Trophoblast cell (in vitro differentiated cells and primary cell): ENCODE measurements around the gene SHC1.

ENCODE experiments used
- DNase-seq, 2 donors: peaks; one replicate each; pipeline ENCODE4 v3.0.0-alpha.2; 2016
- H2AFZ ChIP-seq: 2 replicates; pipeline ENCODE4 v1.6.1; 2013; ENCODE audit warnings: low read length, moderate library complexity, mild to moderate bottlenecking; ENCODE audit not compliant: insufficient read depth, poor library complexity
- H2AK5ac ChIP-seq: 2 replicates; pipeline ENCODE4 v1.6.1; 2013; ENCODE audit warnings: mild to moderate bottlenecking, low read length
- H2BK120ac ChIP-seq: 2 replicates; pipeline ENCODE4 v1.6.1; 2013; ENCODE audit warnings: low read length, mild to moderate bottlenecking, moderate library complexity; ENCODE audit not compliant: insufficient read depth, poor library complexity
- H2BK12ac ChIP-seq: 2 replicates; pipeline ENCODE4 v1.6.1; 2013; ENCODE audit warnings: mild to moderate bottlenecking, low read length, moderate library complexity
- H2BK5ac ChIP-seq: 2 replicates; pipeline ENCODE4 v1.6.1; 2013; ENCODE audit warnings: low read length, low read depth, moderate library complexity, mild to moderate bottlenecking; ENCODE audit not compliant: poor library complexity
- H3K14ac ChIP-seq: 2 replicates; pipeline ENCODE4 v1.6.1; 2013; ENCODE audit warnings: mild to moderate bottlenecking, low read length
- H3K18ac ChIP-seq: 2 replicates; pipeline ENCODE4 v1.6.1; 2013; ENCODE audit warnings: mild to moderate bottlenecking, low read length
- H3K23ac ChIP-seq: 2 replicates; pipeline ENCODE4 v1.6.1; 2013; ENCODE audit warnings: low read length
- H3K27ac ChIP-seq: 2 replicates; pipeline ENCODE4 v1.5.1; 2013; ENCODE audit warnings: low read depth, mild to moderate bottlenecking, inconsistent platforms, low read length, moderate library complexity
- H3K27me3 ChIP-seq: 2 replicates; pipeline ENCODE4 v1.6.1; 2013; ENCODE audit warnings: inconsistent platforms, mild to moderate bottlenecking, low read length, moderate library complexity; ENCODE audit not compliant: insufficient read depth
- H3K36me3 ChIP-seq, 2 experiments: 1 replicate in 1 of 2; 2 replicates in 1 of 2; pipeline ENCODE4 v1.6.1; 2013; ENCODE audit warnings: low read length in 2 of 2, mild to moderate bottlenecking in 2 of 2, moderate library complexity in 1 of 2; ENCODE audit not compliant: insufficient read depth in 2 of 2, control insufficient read depth in 1 of 2
- H3K4ac ChIP-seq: 2 replicates; pipeline ENCODE4 v1.6.1; 2013; ENCODE audit warnings: low read depth, mild to moderate bottlenecking, low read length, moderate library complexity
- H3K4me1 ChIP-seq, 2 experiments: 1 replicate in 1 of 2; 2 replicates in 1 of 2; pipeline ENCODE4 v1.6.1; 2013; ENCODE audit warnings: low read length in 2 of 2, mild to moderate bottlenecking in 2 of 2, moderate library complexity in 1 of 2; ENCODE audit not compliant: insufficient read depth in 2 of 2, control insufficient read depth in 1 of 2
- H3K4me2 ChIP-seq: 2 replicates; pipeline ENCODE4 v1.6.1; 2013; ENCODE audit warnings: inconsistent platforms, mild to moderate bottlenecking, low read length, moderate library complexity
- H3K4me3 ChIP-seq: 2 replicates; pipeline ENCODE4 v1.5.1; 2013; ENCODE audit warnings: mild to moderate bottlenecking, low read depth, low read length, inconsistent platforms
- H3K79me1 ChIP-seq: one replicate; pipeline ENCODE4 v1.6.1; 2013; ENCODE audit warnings: low read length
- H3K79me2 ChIP-seq: 2 replicates; pipeline ENCODE4 v1.6.1; 2013; ENCODE audit warnings: low read length, mild to moderate bottlenecking; ENCODE audit not compliant: control insufficient read depth, insufficient read depth, poor library complexity
- H3K9ac ChIP-seq: 2 replicates; pipeline ENCODE4 v1.6.1; 2013; ENCODE audit warnings: mild to moderate bottlenecking, low read length
- H3K9me3 ChIP-seq: 2 replicates; pipeline ENCODE4 v1.6.1; 2013; ENCODE audit warnings: low read depth, mild to moderate bottlenecking, control low read depth, inconsistent platforms, low read length; ENCODE audit not compliant: insufficient read depth
- H4K12ac ChIP-seq: 2 replicates; pipeline ENCODE4 v1.6.1; 2013; ENCODE audit warnings: low read depth, mild to moderate bottlenecking, low read length, moderate library complexity
- H4K8ac ChIP-seq: 2 replicates; pipeline ENCODE4 v1.6.1; 2013; ENCODE audit warnings: low read depth, mild to moderate bottlenecking, low read length, moderate library complexity
- H4K91ac ChIP-seq: one replicate; pipeline ENCODE4 v1.6.1; 2013; ENCODE audit warnings: low read depth, mild to moderate bottlenecking, low read length, moderate library complexity
- WGBS: extraction: QIAGEN DNeasy Blood & Tissue Kit; methylation state at CpG from one replicate; pipeline ENCODE4 v1.1.7; 2013; ENCODE audit warnings: missing lambda C conversion rate; ENCODE audit not compliant: insufficient read length, insufficient coverage; ENCODE audit errors: extremely low coverage; 5-methylcytosine and 5-hydroxymethylcytosine counted together

Gene SHC1

DNA sequence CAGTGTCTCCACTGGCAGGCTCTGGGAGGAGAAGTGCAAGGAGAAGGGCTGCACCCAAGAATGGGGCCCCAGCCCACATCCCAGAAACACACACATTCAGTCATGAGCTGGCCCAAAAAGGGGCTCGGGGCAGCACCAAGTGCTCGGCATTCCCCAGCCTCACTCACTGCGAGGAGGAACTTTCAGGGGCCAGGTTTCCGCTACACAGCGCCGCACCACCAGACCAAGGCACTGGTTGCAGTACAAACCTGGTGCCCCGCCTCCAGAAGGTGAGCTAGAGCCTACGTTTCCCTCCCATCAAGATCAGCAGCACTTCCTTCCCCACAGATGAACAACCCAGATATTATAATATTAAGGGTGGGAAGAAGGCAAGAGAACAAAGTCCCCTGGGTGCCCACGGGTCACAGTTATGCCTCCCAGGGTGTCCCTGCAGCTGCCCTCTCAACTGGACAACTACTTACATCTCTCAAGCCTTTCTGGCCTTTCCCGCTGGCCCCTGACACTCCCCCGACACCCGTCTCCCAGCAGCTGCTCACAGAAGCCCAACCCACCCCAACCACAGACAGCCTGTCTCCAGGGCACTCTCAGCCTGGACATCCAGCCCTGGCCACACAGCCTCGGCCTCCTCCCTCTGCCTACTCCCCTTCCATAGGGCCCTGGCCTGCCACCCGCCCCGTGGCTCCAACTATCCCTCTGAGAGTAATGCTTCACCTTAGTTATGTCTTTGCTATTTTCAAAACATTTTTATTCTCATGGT is 18.5 kb downstream of the SHC1 start:
- H4K12ac ChIP-seq = no peak overlapping the region
- H3K23ac ChIP-seq = no peak overlapping the region
- H3K4me1 ChIP-seq = peaks cover 11 to 15% of the 10 kb centered on the region in 2 experiments
- H2AFZ ChIP-seq = no peak overlapping the region
- no peak overlapping the region for H3K4me3 ChIP-seq
- H2AK5ac ChIP-seq = no peak overlapping the region
- H2BK5ac ChIP-seq = no peak overlapping the region
- H3K18ac ChIP-seq = no peak overlapping the region
- H3K79me2 ChIP-seq = no peaks in the 10 kb centered on the region
- peaks cover 18 to 21% of the 10 kb centered on the region in 2 experiments for H3K36me3 ChIP-seq
- H3K79me1 ChIP-seq = peaks cover 2% of the 10 kb centered on the region
- H3K9me3 ChIP-seq = no peaks in the 10 kb centered on the region
- no peak overlapping the region for H4K8ac ChIP-seq
- H4K91ac ChIP-seq = no peak overlapping the region
- no peak overlapping the region for H2BK12ac ChIP-seq
- no peak overlapping the region for H2BK120ac ChIP-seq
- no peak overlapping the region for H3K14ac ChIP-seq
- H3K27me3 ChIP-seq = no peaks in the 10 kb centered on the region
- DNase-seq = no peak
- no CpG with 5 or more reads among the region's 15 CpGs for WGBS
- H3K4ac ChIP-seq = no peak overlapping the region
- H3K4me2 ChIP-seq = no peak overlapping the region
- no peak overlapping the region for H3K27ac ChIP-seq
- no peak overlapping the region for H3K9ac ChIP-seq

DNA sequence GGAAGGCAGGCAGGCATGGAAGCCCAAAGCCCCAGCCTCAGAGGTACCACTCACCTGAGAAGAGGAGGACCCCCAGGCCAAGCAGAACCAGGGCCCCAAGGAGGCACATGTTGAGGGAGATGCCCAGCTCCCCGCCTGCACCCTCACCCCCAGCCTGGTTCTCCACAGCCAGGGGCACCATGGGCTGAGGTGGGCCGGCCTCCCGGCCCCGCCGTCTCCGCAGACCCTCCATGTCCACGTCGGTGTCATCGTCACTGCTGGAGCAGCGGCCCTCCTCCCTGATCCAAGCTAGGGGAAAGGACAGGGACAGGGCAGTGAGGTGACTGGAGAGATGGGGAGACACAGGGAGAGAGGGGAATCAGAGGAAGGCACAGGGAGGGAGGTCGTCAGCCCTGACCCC is 22.5 kb downstream of the SHC1 start:
- Histone ChIP-seq H3K79me1 (no peaks in the 10 kb centered on the region), H2AFZ (no peak overlapping the region), H2BK120ac (no peak overlapping the region), H3K23ac (no peak overlapping the region), H3K9ac (no peak overlapping the region), H3K4me2 (no peak overlapping the region), H3K4ac (no peak overlapping the region), H2AK5ac (no peak overlapping the region), H3K27me3 (no peaks in the 10 kb centered on the region), H3K18ac (no peak overlapping the region), H3K79me2 (no peaks in the 10 kb centered on the region), H3K14ac (no peak overlapping the region), H4K12ac (no peak overlapping the region), H3K9me3 (no peaks in the 10 kb centered on the region), H3K4me3 (no peak overlapping the region), H2BK12ac (no peak overlapping the region), H3K4me1 (no peaks in the 10 kb centered on the region), H4K8ac (no peak overlapping the region), H3K27ac (no peak overlapping the region), H2BK5ac (no peak overlapping the region), H3K36me3 (peaks cover 29 to 38% of the 10 kb centered on the region in 2 experiments), H4K91ac (no peak overlapping the region)
- WGBS = no CpG with 5 or more reads among the region's 11 CpGs
- DNase-seq = no peak

GRCh38 chr1:154945962-154946850 is 24.3 kb downstream of the SHC1 start:
- H3K27ac ChIP-seq = no peak overlapping the region
- no CpG with 5 or more reads among the region's 17 CpGs for WGBS
- peaks cover 2% of the 10 kb centered on the region for H3K9me3 ChIP-seq

DNA sequence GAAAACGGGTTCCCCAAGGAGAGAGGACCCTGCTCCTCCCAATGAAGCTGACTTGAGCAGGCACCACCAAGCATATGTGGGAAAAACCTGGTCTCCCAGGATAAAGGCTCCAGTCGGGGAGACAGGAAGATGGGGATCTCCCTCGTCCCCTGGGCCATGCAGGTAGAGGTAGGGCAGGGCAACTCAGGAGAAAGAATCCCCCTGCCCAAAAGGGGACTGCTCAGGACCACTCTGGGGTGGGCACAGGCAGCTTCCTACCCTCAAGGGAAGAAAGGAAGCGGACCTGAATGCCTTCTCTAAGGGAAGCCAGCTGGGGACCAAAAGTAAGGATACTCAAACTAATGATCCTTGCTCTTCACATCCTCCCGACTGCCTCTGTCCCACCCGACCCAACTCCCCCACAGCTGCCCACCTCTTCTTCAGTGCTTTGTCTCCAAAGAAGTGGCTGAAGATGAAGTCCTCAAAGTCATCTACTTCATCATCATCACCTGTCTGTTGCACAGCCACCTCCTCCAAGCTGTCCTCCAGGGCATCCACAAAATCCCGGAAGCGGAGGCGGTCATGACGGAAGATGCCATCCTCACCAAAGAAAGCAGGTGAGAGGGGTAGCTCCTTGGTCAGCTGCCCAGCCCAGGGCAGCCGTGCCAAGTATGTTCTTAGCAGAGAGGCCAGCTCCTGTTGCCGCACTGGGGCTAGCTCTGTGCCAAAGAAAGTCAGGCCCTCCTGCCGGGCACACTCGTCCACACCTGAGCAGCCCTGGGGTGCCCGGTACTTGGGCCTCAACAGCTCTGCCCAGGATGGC is 25.2 kb downstream of the SHC1 start:
- peaks cover 2% of the 10 kb centered on the region for H3K9me3 ChIP-seq
- no peak overlapping the region for H3K14ac ChIP-seq
- H2AFZ ChIP-seq = no peak overlapping the region
- no peak overlapping the region for H3K23ac ChIP-seq
- no peak overlapping the region for H3K4me3 ChIP-seq
- H3K4me1 ChIP-seq = peaks cover 10 to 11% of the 10 kb centered on the region in 2 experiments
- H2BK120ac ChIP-seq = no peak overlapping the region
- H3K4ac ChIP-seq = no peak overlapping the region
- H4K8ac ChIP-seq = no peak overlapping the region
- no peaks in the 10 kb centered on the region for H3K79me1 ChIP-seq
- H2BK5ac ChIP-seq = no peak overlapping the region
- no peak for DNase-seq
- H3K18ac ChIP-seq = no peak overlapping the region
- H4K91ac ChIP-seq = no peak overlapping the region
- no peak overlapping the region for H3K4me2 ChIP-seq
- no peak overlapping the region for H2BK12ac ChIP-seq
- no peak overlapping the region for H3K9ac ChIP-seq
- H3K27ac ChIP-seq = no peak overlapping the region
- no peak overlapping the region for H2AK5ac ChIP-seq
- no peaks in the 10 kb centered on the region for H3K79me2 ChIP-seq
- no CpG with 5 or more reads among the region's 15 CpGs for WGBS
- peaks cover 23 to 28% of the 10 kb centered on the region in 2 experiments for H3K36me3 ChIP-seq
- H3K27me3 ChIP-seq = no peaks in the 10 kb centered on the region
- no peak overlapping the region for H4K12ac ChIP-seq

More at GRCh38 chr1:154945962-154946850, 24.3 kb downstream of the SHC1 start:
- Histone ChIP-seq H3K23ac (no peak overlapping the region), H3K27me3 (no peaks in the 10 kb centered on the region), H2BK120ac (no peak overlapping the region), H3K36me3 (peaks cover 27 to 36% of the 10 kb centered on the region in 2 experiments), H2BK5ac (no peak overlapping the region), H4K91ac (no peak overlapping the region), H2BK12ac (no peak overlapping the region), H3K4ac (no peak overlapping the region), H3K14ac (no peak overlapping the region), H3K18ac (no peak overlapping the region), H3K79me1 (no peaks in the 10 kb centered on the region), H2AK5ac (no peak overlapping the region), H3K79me2 (no peaks in the 10 kb centered on the region), H3K9ac (no peak overlapping the region), H4K8ac (no peak overlapping the region), H3K4me1 (peaks cover 4 to 6% of the 10 kb centered on the region in 2 experiments), H3K4me2 (no peak overlapping the region), H2AFZ (no peak overlapping the region), H3K4me3 (no peak overlapping the region), H4K12ac (no peak overlapping the region)
- DNase-seq = no peak
